ENCODE data around the gene CLDN6. TPM values are rescaled to one million over a fixed set of nuclear protein-coding genes. Genes with fewer than 3 reads are reported as not detected.

Gene CLDN6
- total and polyA plus RNA-seq, 2 of the 13 experiments (the other 11 are each of a cell fraction or from before 2014, with no cell fraction given) = 5.9 to 7.6 TPM

DNA sequence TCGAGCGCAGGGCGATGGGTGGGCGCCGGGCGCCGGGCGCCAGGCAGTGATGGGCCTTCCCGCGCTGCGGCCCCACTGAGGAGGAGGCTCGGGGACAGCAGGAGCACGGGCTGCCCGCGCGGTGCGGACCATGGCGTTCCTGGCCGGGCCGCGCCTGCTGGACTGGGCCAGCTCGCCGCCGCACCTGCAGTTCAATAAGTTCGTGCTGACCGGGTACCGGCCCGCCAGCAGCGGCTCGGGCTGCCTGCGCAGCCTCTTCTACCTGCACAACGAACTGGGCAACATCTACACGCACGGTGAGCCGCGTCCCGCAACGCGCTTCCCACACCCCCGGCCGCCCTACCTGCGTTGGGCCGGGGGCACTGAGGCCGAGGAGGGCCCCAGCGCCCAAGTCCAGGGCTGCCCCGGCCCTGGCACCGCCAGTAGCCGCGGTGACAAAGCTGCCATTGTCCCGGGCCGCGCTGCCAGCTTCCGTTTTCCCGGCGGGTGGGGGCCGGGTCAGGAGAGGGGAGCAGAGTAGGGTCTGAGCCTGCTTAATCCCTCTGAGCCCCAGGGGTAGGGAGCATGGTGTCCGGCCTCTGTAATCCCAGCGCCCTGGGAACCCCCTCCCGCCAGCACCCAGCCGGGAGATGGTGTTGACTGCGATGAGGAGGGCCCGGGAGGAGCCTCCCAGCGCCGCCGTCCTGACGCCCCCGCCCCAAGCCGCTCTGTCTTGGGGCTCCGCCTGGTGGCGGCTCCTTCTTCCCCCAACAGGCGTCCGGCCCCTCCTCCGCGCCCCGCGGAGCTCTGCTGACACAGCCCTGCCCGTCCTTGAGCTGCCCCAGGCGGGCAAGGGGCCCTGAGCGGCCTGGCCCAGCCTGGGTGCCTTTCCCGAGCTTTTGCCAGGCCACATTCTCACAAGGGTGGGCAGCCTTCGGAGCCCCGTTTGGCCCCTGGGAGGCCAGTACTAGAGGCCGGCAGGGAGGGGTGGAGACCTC lies 48.1 kb downstream of the CLDN6 start (continued):
- TF ChIP-seq, protein P1, sequence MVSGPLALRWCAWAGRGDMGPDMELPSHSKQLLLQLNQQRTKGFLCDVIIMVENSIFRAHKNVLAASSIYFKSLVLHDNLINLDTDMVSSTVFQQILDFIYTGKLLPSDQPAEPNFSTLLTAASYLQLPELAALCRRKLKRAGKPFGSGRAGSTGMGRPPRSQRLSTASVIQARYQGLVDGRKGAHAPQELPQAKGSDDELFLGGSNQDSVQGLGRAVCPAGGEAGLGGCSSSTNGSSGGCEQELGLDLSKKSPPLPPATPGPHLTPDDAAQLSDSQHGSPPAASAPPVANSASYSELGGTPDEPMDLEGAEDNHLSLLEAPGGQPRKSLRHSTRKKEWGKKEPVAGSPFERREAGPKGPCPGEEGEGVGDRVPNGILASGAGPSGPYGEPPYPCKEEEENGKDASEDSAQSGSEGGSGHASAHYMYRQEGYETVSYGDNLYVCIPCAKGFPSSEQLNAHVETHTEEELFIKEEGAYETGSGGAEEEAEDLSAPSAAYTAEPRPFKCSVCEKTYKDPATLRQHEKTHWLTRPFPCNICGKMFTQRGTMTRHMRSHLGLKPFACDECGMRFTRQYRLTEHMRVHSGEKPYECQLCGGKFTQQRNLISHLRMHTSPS (CRISPR knock-in tag; IDR thresholded peaks at IDR 0.05; ENCODE audit: low read depth) = peak; percentile 88
- TF ChIP-seq DNMT1 (CRISPR knock-in tag; IDR thresholded peaks at IDR 0.05) = 0 out of 2 replicates have a peak, but pooled peaks have one; percentile 27
- TF ChIP-seq CEBPG (CRISPR knock-in tag; IDR thresholded peaks at IDR 0.05) = no peak
- no peak for TF ChIP-seq FOXA1 (IDR thresholded peaks at IDR 0.05)
- TF ChIP-seq FOXA1 (CRISPR knock-in tag; IDR thresholded peaks at IDR 0.05) = 0 out of 2 replicates have a peak, but pooled peaks have one; percentile 6
- TF ChIP-seq ELF4 (CRISPR knock-in tag; IDR thresholded peaks at IDR 0.05; ENCODE audit: borderline replicate concordance) = no peak
- TF ChIP-seq, protein P2, sequence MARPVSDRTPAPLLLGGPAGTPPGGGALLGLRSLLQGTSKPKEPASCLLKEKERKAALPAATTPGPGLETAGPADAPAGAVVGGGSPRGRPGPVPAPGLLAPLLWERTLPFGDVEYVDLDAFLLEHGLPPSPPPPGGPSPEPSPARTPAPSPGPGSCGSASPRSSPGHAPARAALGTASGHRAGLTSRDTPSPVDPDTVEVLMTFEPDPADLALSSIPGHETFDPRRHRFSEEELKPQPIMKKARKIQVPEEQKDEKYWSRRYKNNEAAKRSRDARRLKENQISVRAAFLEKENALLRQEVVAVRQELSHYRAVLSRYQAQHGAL (CRISPR knock-in tag; IDR thresholded peaks at IDR 0.05; ENCODE audit: not compliant biosample characterization) = peak; percentile 41
- TF ChIP-seq, protein P3, sequence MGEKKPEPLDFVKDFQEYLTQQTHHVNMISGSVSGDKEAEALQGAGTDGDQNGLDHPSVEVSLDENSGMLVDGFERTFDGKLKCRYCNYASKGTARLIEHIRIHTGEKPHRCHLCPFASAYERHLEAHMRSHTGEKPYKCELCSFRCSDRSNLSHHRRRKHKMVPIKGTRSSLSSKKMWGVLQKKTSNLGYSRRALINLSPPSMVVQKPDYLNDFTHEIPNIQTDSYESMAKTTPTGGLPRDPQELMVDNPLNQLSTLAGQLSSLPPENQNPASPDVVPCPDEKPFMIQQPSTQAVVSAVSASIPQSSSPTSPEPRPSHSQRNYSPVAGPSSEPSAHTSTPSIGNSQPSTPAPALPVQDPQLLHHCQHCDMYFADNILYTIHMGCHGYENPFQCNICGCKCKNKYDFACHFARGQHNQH (CRISPR knock-in tag; IDR thresholded peaks at IDR 0.05) = peak; percentile 25; the same call in 1 of the 2 replicates
- peak; percentile 44; the same call in 1 of the 2 replicates for TF ChIP-seq ZNF776 (CRISPR knock-in tag; IDR thresholded peaks at IDR 0.05)
- 0 out of 2 replicates have a peak, but pooled peaks have one; percentile 67 for TF ChIP-seq PCBP1 (IDR thresholded peaks at IDR 0.05; ENCODE audit: borderline replicate concordance, low read depth, low read length)
- 0 out of 2 replicates have a peak, but pooled peaks have one; percentile 27 for TF ChIP-seq KDM4B (CRISPR knock-in tag; IDR thresholded peaks at IDR 0.05)
- TF ChIP-seq, protein P4, sequence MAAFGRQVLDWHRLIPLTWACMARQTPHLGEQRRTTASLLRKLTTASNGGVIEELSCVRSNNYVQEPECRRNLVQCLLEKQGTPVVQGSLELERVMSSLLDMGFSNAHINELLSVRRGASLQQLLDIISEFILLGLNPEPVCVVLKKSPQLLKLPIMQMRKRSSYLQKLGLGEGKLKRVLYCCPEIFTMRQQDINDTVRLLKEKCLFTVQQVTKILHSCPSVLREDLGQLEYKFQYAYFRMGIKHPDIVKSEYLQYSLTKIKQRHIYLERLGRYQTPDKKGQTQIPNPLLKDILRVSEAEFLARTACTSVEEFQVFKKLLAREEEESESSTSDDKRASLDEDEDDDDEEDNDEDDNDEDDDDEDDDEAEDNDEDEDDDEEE (CRISPR knock-in tag; IDR thresholded peaks at IDR 0.05) = peak; percentile 68; the same call in 1 of the 2 replicates
- no peak for TF ChIP-seq ETV6 (CRISPR knock-in tag; conservative IDR thresholded peaks at IDR 0.05)
- TF ChIP-seq, protein P5, sequence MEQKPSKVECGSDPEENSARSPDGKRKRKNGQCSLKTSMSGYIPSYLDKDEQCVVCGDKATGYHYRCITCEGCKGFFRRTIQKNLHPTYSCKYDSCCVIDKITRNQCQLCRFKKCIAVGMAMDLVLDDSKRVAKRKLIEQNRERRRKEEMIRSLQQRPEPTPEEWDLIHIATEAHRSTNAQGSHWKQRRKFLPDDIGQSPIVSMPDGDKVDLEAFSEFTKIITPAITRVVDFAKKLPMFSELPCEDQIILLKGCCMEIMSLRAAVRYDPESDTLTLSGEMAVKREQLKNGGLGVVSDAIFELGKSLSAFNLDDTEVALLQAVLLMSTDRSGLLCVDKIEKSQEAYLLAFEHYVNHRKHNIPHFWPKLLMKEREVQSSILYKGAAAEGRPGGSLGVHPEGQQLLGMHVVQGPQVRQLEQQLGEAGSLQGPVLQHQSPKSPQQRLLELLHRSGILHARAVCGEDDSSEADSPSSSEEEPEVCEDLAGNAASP (CRISPR knock-in tag; IDR thresholded peaks at IDR 0.05; ENCODE audit: borderline replicate concordance) = peak; percentile 35; the same call in 1 of the 2 replicates
- TF ChIP-seq ZBTB7B (CRISPR knock-in tag; IDR thresholded peaks at IDR 0.05) = peak; percentile 78
- 0 out of 2 replicates have a peak, but pooled peaks have one; percentile 35 for TF ChIP-seq NRL (CRISPR knock-in tag; IDR thresholded peaks at IDR 0.05; ENCODE audit: borderline replicate concordance)
- no peak; the same call in 1 of the 2 replicates for TF ChIP-seq PITX1 (CRISPR knock-in tag; IDR thresholded peaks at IDR 0.05)
- TF ChIP-seq HOXA3 (CRISPR knock-in tag; IDR thresholded peaks at IDR 0.05) = peak; percentile 65; the same call in 1 of the 2 replicates
